T-helper 17 cell (primary cell): ENCODE results near the gene SLC50A1. TPM values are rescaled to one million over a fixed set of nuclear protein-coding genes. Genes with fewer than 3 reads are reported as not detected.

ENCODE experiments used
- ATAC-seq: fragments of 150-1000 bp; cut with Tn5 transposase; 2 replicates; pipeline ENCODE4 v1.10.0; 2021; ENCODE audit warnings: mild to moderate bottlenecking, moderate library complexity
- DNase-seq, 3 donors: peaks; one replicate each; pipeline versions ENCODE4 v3.0.0 to v3.0.0-alpha.2; 2020 to 2021
- H3K9me3 ChIP-seq: one replicate; pipeline ENCODE4 v1.7.0; 2013; ENCODE audit warnings: low read length, mild to moderate bottlenecking; ENCODE audit not compliant: control insufficient read depth, poor library complexity, severe bottlenecking
- H3K27ac Mint-ChIP-seq: one replicate; pipeline ENCODE4 v1.8.0; 2022; ENCODE audit warnings: mild to moderate bottlenecking, moderate library complexity, mixed read lengths
- H3K27me3 Mint-ChIP-seq: one replicate; pipeline ENCODE4 v1.8.0; 2022; ENCODE audit warnings: mixed read lengths
- H3K36me3 Mint-ChIP-seq: one replicate; pipeline ENCODE4 v1.8.0; 2022; ENCODE audit warnings: low read depth, mixed read lengths
- H3K4me1 Mint-ChIP-seq: one replicate; pipeline ENCODE4 v1.8.0; 2022; ENCODE audit warnings: mild to moderate bottlenecking, mixed read lengths
- H3K4me3 Mint-ChIP-seq: one replicate; pipeline ENCODE4 v1.8.0; 2022; ENCODE audit warnings: mild to moderate bottlenecking, moderate library complexity, mixed read lengths
- total RNA-seq, 4 donors: library from RNA in 2 of 4; stranded (reverse) in 2 of 4; gene quantifications; one replicate each; pipeline ENCODE4 v1.2.3 and lab custom pipeline; 2022 to 2026

Gene SLC50A1
- total RNA-seq, result 10 to 100 TPM; 25.6 to 27.8 TPM
- 23.9 to 40.7 reads per million in 2 donors for total RNA-seq (lab: John Stamatoyannopoulos, UW)

- ATAC-seq (peak; percentile 87), DNase-seq (peak; percentile 89 to 92 (median 90))
- H3K4me3 Mint-ChIP-seq, result peak within 1 kb of the TSS; percentile 99
- peaks cover 4% of the 10 kb centered on the region for H3K36me3 Mint-ChIP-seq
- no peaks in the 10 kb centered on the region for H3K9me3 ChIP-seq
- peak within 1 kb of the TSS; percentile 99 for H3K27ac Mint-ChIP-seq
- H3K27me3 Mint-ChIP-seq, result no peaks in the 10 kb centered on the region
- H3K4me1 Mint-ChIP-seq, result peaks cover 39% of the 10 kb centered on the region
These were observed at the start of gene SLC50A1 for GRCh38 chr1:155135415-155136028. Gene SLC50A1, plus strand, starts transcription at chr1:155135852. Its CDS starts 60 bp downstream, at chr1:155135912.

- peak; percentile 73 to 81 (median 74) for DNase-seq
- peak overlapping the region; percentile 91 for H3K27ac Mint-ChIP-seq
- peak overlapping the region; percentile 96 for H3K4me3 Mint-ChIP-seq
These were observed 49.4 kb upstream of the SLC50A1 start for GRCh38 chr1:155086128-155086741.

GRCh38 chr1:155086856-155087535, 48.7 kb upstream of the SLC50A1 start:
- ATAC-seq, result no peak
- DNase-seq, result no peak
- Mint-ChIP-seq H3K36me3 (no peaks in the 10 kb centered on the region), H3K27ac (peak overlapping the region; percentile 91), H3K4me3 (peak overlapping the region; percentile 96), H3K4me1 (peaks cover 35% of the 10 kb centered on the region), H3K27me3 (peaks cover 13% of the 10 kb centered on the region)
- no peaks in the 10 kb centered on the region for H3K9me3 ChIP-seq

More at GRCh38 chr1:155086128-155086741, 49.4 kb upstream of the SLC50A1 start:
- H3K9me3 ChIP-seq, result no peaks in the 10 kb centered on the region
- ATAC-seq, result peak; percentile 22
- Mint-ChIP-seq H3K36me3 (peaks cover 4% of the 10 kb centered on the region), H3K4me1 (peaks cover 35% of the 10 kb centered on the region), H3K27me3 (peaks cover 21% of the 10 kb centered on the region)

- peaks cover 11% of the 10 kb centered on the region for H3K4me1 Mint-ChIP-seq
- DNase-seq (peak; percentile 70 to 80 (median 70)), ATAC-seq (peak; percentile 80)
- H3K27ac Mint-ChIP-seq, result no peak overlapping the region
- no peaks in the 10 kb centered on the region for H3K9me3 ChIP-seq
- H3K27me3 Mint-ChIP-seq, result peaks cover 8% of the 10 kb centered on the region
- no peak overlapping the region for H3K4me3 Mint-ChIP-seq
- no peaks in the 10 kb centered on the region for H3K36me3 Mint-ChIP-seq
These were observed 44.3 kb upstream of the SLC50A1 start for GRCh38 chr1:155091071-155092051.

- Mint-ChIP-seq H3K27me3 (peaks cover 8% of the 10 kb centered on the region), H3K27ac (no peak overlapping the region), H3K4me1 (peaks cover 10% of the 10 kb centered on the region), H3K36me3 (no peaks in the 10 kb centered on the region), H3K4me3 (no peak overlapping the region)
- ATAC-seq (no peak), DNase-seq (no peak)
- no peaks in the 10 kb centered on the region for H3K9me3 ChIP-seq
These were observed 43.5 kb upstream of the SLC50A1 start for GRCh38 chr1:155092131-155092530.

- H3K36me3 Mint-ChIP-seq, result no peaks in the 10 kb centered on the region
- H3K27ac Mint-ChIP-seq, result no peak overlapping the region
- ATAC-seq (no peak), DNase-seq (no peak)
- H3K9me3 ChIP-seq, result no peaks in the 10 kb centered on the region
- peaks cover 10% of the 10 kb centered on the region for H3K4me1 Mint-ChIP-seq
- peak overlapping the region; percentile 36 for H3K4me3 Mint-ChIP-seq
- peaks cover 8% of the 10 kb centered on the region for H3K27me3 Mint-ChIP-seq
These were observed 43.0 kb upstream of the SLC50A1 start for GRCh38 chr1:155092641-155093040.

- peaks cover 8% of the 10 kb centered on the region for H3K4me1 Mint-ChIP-seq
- no peak overlapping the region for H3K4me3 Mint-ChIP-seq
- ATAC-seq (peak; percentile 66), DNase-seq (no peak)
- no peak overlapping the region for H3K27ac Mint-ChIP-seq
- peaks cover 8% of the 10 kb centered on the region for H3K27me3 Mint-ChIP-seq
- no peaks in the 10 kb centered on the region for H3K9me3 ChIP-seq
- no peaks in the 10 kb centered on the region for H3K36me3 Mint-ChIP-seq
These were observed 41.6 kb upstream of the SLC50A1 start for GRCh38 chr1:155093911-155094621.

- Mint-ChIP-seq H3K36me3 (no peaks in the 10 kb centered on the region), H3K4me1 (peaks cover 8% of the 10 kb centered on the region), H3K27me3 (peaks cover 8% of the 10 kb centered on the region), H3K4me3 (no peak overlapping the region), H3K27ac (no peak overlapping the region)
- ATAC-seq, result no peak
- no peaks in the 10 kb centered on the region for H3K9me3 ChIP-seq
- no peak for DNase-seq
These were observed 41.1 kb upstream of the SLC50A1 start for GRCh38 chr1:155094622-155094948.

GRCh38 chr1:155099331-155099730, 36.3 kb upstream of the SLC50A1 start:
- Mint-ChIP-seq H3K4me3 (no peak overlapping the region), H3K4me1 (no peaks in the 10 kb centered on the region), H3K27me3 (peaks cover 13% of the 10 kb centered on the region), H3K27ac (no peak overlapping the region), H3K36me3 (no peaks in the 10 kb centered on the region)
- no peak for DNase-seq
- no peak for ATAC-seq
- no peaks in the 10 kb centered on the region for H3K9me3 ChIP-seq

GRCh38 chr1:155103325-155103724, 32.3 kb upstream of the SLC50A1 start:
- ATAC-seq (no peak), DNase-seq (no peak)
- Mint-ChIP-seq H3K4me3 (no peak overlapping the region), H3K27me3 (peaks cover 17% of the 10 kb centered on the region), H3K27ac (no peak overlapping the region), H3K36me3 (peaks cover 3% of the 10 kb centered on the region), H3K4me1 (no peaks in the 10 kb centered on the region)
- H3K9me3 ChIP-seq, result no peaks in the 10 kb centered on the region

- Mint-ChIP-seq H3K4me3 (no peak overlapping the region), H3K4me1 (peaks cover 4% of the 10 kb centered on the region), H3K27me3 (peaks cover 17% of the 10 kb centered on the region), H3K27ac (no peak overlapping the region), H3K36me3 (peaks cover 3% of the 10 kb centered on the region)
- H3K9me3 ChIP-seq, result no peaks in the 10 kb centered on the region
- DNase-seq (no peak), ATAC-seq (no peak)
These were observed 30.8 kb upstream of the SLC50A1 start for GRCh38 chr1:155104605-155105534.
